ENCODE data around the gene TMEM134.
"Not testable (repeated sequence)": the region's sequence is repeated elsewhere in the genome, so short reads cannot be mapped to it uniquely, and the experiment has no call there.

Gene TMEM134

DNA sequence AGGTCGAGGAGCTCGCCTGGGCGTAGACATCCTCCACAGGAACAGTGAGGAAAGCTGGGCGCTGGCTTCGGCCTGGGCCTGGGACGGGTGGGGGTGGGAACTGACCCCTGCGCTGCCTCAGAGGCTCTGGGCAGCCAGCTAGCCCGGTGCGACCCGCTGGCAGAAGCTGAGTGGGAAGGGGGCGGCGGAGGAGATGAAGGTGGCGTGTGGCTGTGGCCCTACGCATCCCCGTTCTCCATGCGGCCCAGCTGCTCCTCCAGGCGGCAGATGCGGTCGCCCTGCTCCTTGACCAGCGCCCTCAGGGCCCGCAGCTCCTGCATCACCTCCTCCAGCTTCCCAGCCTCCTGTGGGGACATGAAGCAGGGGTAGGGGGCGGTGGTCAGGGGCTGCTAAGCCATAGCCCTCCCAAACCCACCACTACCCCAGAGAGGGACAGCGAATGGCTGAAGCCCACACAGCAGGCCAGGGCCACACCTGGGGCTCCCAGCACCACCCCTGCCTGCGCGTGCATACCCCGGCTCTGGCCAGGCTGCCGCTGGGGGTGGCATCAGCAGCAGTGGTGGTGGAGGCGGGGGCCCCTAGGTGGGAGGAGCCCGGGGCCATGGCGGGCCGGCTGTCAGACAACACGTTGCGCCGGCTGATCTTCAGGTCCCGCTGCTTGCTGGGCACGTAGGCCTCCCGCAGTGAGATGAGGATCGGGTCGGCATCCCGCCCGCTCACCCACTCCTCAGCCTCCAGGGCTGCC is 30.7 kb downstream of the TMEM134 start:
- DNase-seq (ENCODE audit: low read depth) = no peak

DNA sequence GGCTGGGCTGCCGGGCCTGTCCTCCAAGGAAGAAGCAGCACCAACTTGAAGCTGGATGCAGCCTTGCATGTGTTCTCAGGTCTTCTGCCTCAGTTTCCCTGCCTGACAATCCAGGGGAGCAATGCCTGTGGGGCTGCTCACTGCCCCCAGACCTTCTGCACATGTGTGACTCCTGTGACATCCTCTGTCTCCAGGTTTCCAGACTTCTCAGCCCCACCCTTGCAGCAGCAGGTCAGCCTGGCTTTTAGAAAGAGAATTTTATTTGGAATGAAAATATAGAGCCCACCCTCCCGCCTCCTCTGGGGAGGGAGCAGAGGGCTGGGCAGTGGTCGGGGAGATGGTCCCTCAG is 31.3 kb downstream of the TMEM134 start:
- DNase-seq (ENCODE audit: low read depth) = no peak

DNA sequence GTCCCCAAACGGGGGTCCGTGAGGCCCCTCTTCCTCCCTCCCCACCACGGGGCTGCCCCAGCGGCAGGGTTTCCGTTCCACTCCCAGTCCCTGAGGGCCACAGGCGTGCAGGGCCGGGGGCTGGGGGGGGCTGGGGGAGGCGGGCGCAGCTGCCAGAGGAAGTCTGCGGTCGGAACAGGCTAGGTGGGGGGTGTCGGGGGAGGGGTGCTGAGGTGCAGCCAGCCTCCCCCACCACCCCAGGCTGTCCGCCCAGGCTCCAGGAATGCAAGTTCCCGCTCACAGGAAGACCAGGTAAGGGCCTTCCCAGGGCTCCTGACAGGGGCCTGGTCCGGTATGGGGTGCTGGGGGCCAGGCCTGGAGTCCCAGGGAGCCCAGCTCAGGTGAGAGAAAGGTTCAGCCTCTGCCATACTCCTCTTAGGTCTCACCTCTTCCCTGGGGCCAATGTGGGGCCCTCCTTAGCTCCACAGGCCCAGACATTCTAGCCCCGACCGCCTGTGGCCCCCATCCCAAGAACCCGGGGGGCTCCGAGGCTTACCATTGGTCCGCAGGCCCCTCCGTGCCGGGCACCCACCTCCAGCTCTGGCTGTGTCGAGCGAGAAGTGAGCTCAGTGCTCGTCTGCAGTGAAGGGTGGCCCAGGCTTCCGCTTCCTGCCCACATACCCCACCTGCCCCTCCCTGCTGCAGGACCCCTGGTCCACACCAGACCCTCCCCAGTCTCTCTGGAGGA is 31.8 kb downstream of the TMEM134 start, which contains the start of gene PTPRCAP:
Gene PTPRCAP (minus strand): TSS at position 601 of the 727 bp plus-strand sequence. CDS start 63 bp downstream, at position 538.
- DNase-seq (ENCODE audit: low read depth) = peak; percentile 66

DNA sequence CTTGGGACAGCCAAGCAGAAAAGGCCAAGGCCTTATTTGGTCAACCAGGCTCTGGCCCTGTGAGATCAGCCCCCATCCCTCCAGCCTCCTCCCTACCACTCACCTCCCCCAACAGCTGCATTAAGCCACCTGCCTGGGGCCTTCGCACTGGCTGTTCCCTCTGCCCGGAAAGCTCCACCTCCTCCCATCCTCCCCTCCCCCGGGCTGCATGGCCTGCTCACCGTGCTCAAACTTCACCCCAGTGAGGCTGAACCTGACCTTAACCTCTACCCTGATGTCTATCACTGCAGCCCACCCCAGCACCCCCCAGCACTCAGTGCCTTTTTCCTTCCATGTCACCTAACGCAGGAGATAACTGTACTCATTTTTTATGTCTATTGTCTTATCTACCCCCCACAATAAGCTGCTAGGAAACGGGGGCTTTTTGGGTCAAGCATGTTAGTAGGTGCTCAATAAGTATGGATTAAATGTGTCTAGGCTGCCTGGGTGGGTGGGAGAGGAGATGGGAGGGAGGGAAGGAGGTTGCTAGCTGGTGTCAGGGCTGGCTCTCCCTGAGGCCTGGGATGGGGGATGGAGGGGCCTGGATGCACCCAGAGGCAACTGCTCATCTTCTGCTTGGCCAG is 32.5 kb downstream of the TMEM134 start:
- no peak for DNase-seq (ENCODE audit: low read depth)

DNA sequence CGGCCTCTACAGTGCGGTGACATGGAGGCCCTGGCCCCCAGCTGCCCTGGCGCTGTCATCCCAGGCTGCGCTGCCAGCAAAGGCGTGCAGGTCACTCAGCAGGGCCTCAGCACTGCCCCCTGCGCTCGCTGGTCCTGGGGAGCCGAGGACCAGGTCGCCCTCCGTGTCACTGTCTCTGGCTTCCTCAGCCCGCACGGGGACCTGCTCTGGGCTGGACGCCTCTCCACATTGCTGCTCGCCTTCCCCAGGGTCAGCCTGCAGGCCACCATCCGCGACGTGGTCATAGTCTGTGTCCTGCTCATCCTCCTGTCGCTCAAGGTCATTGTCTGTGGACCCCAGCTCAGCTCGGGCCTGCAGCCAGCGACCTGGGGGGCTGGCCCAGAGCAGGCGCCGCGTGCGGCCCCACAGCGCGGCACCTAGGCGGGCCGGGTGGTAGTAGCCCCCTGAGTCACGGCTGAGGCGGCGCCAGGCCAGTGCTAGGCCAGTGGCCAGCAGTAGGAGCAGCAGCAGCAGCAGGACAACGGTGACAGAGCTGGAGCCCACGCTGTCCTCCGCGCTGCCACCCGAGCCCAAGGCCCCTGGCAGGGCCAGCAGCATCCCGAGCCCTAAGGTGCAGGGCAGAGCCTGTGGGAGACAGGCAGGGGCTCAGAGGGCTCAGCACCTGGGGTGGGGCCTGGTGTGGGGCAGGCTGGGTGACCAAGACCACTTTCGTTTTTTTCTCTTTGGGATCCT is 33.2 kb downstream of the TMEM134 start:
- no peak for DNase-seq (ENCODE audit: low read depth)

DNA sequence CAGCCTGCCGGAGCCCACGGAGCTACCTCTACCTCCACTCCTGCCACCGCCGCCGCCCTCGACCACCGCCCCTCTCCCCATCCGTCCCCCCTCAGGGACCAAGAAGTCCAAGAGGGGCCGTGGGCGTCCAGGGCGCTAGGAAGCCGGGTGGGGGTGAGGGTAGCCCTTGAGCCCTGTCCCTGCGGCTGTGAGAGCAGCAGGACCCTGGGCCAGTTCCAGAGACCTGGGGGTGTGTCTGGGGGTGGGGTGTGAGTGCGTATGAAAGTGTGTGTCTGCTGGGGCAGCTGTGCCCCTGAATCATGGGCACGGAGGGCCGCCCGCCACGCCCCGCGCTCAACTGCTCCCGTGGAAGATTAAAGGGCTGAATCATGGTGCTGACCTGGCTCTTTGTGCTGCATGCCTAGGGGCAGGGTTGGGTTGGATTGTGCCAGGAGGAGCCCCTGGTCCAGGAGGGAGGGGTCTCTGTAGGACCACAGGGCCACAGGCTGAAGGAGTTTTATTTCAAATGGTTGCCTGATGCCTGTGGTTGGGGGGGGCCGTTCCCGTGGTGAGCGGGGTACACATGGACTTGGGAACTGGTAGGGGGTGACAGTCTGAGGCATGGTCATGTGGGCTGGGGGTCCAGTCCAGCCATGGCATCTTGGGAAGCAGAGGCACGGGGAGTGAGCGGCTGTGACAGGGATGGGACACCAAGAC is 33.9 kb downstream of the TMEM134 start:
- no peak for DNase-seq (ENCODE audit: low read depth)

DNA sequence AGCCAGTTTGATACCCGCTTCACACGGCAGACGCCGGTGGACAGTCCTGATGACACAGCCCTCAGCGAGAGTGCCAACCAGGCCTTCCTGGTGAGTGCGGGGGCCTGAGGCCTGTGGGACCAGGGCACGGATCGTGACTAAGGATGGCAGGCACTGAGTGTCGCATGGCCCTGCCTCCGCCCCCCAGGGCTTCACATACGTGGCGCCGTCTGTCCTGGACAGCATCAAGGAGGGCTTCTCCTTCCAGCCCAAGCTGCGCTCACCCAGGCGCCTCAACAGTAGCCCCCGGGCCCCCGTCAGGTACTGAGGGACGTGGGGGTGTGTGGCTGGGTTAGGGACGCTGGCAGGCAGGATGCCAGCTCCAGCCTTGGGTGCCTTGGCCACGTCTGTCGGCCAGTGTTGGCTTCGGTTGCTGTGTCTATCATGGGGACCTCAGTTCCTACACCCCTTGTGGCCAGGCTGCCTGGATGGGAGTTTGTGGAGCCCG is 34.6 kb downstream of the TMEM134 start:
- no peak for DNase-seq (ENCODE audit: low read depth)

DNA sequence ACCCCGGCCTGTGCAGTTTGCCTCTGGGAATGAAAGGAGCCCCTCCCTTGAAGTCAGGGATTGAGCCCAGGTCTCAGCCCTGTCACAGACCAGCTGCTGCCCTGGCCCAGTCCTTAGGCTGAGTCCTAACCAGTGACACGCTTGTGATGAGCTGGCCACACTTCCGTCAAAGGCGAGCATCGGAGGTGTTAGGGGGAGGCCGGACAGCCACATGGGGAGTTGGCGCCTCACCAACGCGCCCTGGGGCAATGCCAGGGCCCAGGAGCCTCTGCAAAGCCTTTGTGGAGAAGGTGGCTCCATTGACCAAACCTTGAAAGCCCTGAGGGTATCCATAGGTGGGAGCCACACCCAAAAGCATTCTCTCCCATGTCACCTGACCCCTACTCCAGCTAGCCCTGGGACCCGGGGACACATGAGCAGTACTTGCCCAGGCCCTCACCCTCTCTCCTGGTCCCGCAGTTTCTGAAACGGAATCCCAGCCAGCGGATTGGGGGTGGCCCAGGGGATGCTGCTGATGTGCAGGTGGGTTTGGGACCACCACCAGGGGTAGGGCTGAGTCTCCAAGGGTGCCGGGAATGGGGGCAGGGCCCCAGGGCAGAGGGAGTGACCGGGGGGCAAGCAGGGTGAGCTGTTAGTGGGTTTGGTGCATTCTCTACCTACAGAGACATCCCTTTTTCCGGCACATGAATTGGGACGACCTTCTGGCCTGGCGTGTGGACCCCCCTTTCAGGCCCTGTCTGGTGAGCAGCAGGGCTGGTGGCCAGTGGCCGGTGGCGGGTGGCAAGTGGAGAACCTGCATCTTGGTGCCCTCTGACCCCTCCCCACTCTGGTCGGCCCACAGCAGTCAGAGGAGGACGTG is 35.3 kb downstream of the TMEM134 start:
- DNase-seq (ENCODE audit: low read depth) = no peak

DNA sequence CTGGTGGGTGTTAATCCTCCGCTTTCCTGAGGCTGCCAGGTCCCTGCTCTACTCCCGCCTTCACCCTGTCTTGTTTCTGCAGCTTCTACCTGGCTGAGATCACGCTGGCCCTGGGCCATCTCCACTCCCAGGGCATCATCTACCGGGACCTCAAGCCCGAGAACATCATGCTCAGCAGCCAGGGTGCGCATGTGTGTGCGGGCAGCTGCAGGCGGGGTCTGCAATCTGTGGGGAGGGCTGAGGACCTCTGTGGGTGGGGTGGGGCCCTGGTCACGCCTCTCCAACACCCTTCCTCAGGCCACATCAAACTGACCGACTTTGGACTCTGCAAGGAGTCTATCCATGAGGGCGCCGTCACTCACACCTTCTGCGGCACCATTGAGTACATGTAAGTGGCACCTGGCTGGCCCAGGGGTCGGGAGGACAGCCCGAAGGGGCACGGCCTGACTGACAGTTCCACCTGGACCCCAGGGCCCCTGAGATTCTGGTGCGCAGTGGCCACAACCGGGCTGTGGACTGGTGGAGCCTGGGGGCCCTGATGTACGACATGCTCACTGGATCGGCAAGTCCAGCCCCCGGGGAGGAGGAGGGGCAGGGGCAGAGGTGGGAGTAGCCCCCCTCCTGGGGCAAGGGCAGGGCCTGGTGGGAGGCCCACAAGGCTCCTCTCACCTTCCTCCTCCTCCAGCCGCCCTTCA is 36.2 kb downstream of the TMEM134 start:
- DNase-seq (ENCODE audit: low read depth) = no peak

DNA sequence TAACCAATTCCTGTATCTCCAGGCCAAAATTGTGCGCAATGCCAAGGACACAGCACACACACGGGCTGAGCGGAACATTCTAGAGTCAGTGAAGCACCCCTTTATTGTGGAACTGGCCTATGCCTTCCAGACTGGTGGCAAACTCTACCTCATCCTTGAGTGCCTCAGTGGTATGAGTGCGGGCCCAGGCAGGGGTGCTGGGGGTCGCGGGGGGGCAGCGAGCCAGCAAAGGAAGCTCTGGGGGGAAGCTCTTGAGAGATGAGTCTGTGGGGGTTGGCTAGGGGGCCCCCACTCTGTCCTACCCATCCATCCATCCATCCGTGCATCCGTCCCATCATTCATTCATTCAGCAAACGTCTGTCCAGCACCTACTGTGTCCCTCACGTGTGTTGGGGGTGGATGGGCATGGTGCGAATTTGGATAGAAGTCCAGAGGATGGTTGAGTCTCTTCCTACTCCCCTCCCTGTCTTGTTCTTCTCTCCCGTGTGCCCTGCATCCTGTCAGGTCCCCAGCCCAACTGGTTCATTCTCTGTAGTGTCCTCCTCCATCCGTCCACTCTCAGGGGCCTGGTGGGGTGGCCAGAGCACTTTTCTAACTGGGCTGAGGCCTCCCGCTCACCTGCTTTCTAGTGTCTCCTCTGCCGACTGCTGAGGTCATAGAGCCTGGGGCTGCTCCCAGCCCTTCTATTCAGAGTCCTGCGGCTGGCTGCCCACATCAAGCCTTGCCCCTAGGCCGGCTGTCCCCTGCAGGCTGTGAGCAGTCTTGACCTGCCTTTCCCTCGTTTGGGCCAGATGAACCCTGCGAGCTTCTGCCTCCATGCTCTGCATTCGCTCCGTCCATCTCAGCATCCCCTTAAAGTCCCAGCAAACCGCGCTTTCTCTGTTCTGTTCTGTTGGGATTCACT is 37.5 kb downstream of the TMEM134 start:
- no peak for DNase-seq (ENCODE audit: low read depth)

DNA sequence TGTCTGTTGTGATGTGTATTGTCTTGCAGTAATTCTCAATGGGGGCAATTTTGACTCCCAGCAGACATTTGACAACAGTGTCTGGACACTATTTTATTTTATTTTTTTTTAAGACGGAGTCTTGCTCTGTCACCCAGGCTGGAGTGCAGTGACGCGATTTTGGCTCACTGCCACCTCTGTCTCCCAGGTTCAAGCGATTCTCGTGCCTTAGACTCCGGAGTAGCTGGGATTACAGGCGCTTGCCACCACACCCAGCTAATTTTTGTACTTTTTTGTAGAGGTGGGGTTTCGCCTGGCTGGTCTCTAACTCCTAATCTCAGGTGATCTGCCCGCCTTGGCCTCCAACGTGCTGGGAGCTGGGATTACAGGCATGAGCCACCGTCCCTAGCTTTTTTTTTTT is 39.3 kb downstream of the TMEM134 start:
- no peak for DNase-seq (ENCODE audit: low read depth)

DNA sequence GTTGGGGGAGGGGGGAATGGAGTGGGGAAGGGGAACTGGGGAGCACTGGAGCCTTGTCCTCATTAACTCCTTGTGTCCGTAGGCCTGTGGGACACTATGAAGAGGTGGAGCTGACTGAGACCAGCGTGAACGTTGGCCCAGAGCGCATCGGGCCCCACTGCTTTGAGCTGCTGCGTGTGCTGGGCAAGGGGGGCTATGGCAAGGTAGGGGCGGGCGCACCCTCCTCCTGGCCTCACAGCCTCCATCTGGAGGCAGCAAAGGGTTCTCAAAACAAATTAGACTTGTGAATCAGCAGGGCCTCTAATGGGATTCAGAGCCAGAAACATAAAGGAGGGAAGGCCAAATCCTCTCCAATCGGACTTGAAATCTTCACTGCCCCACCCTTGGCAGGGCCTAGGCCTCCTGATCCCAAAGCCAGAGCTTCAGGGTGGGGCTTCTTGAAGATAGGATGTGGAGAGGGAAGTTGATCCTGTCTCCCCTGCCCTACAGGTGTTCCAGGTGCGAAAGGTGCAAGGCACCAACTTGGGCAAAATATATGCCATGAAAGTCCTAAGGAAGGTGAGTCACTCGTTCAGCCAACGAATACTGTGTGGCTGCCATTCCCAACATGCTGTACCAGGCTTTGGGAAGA is 39.9 kb downstream of the TMEM134 start:
- DNase-seq (ENCODE audit: low read depth) = no peak

DNA sequence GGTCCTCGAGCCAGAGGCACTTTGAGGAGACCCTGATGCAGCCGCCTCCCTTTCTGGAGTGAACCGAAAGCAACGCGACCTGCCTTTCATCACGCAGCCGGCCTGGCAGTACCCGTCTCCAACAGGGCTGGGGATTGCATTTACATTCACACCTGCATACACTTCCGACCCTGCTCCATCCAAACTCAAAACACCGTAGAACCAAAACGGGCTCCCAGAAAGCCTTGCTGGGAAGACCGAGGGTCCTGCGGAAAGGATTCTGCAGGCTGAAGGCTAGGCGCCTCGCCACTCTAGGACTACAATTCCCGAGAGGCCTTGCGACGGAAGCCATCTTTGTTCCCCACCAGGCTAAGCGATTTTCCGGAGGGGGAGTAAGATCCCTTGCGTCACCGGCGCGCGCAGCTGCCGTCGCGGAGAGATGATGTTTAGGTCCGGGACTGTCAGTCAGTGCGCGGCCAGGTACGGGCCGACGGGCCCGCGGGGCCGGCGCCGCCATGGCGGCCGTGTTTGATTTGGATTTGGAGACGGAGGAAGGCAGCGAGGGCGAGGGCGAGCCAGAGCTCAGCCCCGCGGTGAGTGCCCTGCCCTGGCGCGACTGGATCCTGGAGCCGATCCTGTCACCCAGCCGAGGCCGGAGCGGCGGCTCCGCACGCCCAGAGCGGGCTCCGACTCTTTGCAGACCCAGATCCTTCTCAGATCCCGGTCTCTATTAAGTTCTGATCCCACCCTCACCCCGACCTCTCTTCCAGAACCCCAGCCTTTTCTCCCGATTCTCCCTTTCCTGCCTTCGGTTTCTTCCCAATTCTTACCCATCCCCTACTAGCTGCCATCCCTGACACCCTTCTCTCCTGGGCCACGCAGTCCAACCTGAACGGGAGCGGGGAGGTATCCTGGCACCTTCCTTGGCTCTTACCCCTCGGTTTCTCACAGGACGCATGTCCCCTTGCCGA is 40.7 kb downstream of the TMEM134 start, which contains the start of gene RPS6KB2:
Gene RPS6KB2 (plus strand): TSS at position 443 of the 950 bp plus-strand sequence. CDS start 52 bp downstream, at position 495.
- DNase-seq (ENCODE audit: low read depth) = peak; percentile 99

DNA sequence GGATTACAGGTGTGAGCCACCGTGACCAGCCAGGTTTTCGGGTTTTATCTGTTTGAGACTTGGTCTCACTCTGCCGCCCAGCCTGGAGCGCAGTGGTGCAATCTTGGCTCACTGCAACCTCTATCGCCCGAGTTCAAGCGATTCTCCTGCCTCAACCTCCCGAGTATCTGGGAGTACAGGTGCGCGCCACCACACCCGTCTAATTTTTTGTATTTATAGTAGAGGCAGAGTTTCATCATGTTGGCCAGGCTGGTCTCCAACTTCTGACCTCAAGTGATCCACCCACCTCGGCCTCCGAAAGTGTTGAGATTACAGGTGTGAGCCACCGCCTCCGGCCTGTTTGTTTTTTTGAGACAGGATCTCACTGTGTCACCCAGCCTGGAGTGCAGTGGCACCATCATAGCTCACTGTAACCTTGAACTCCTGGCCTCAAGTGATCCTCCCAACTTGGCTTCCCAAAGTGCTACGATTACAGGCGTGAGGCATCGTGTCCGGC is 41.6 kb downstream of the TMEM134 start:
- DNase-seq (ENCODE audit: low read depth) = not testable (repeated sequence)

DNA sequence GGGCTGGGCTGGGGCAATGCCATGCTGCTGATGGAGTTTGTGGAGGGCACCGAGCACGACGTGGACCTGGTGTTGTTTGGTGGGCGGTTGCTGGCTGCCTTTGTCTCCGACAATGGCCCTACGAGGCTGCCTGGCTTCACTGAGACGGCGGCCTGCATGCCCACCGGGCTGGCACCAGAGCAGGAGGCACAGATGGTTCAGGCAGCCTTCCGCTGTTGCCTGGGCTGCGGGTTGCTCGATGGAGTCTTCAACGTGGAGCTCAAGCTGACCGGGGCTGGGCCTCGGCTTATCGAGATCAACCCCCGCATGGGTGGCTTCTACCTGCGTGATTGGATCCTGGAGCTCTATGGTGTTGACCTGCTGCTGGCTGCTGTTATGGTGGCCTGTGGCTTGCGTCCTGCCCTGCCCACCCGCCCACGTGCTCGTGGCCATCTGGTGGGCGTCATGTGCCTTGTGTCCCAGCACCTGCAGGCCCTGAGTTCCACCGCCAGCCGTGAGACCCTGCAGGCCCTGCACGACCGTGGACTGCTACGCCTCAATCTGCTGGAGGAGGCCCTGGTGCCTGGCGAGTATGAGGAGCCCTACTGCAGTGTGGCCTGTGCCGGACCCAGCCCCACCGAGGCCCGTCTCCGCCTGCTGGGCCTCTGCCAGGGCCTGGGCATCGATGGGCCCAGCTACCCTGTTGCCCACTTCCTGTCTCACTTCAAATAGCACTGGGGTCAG is 45.0 kb downstream of the TMEM134 start:
- DNase-seq (ENCODE audit: low read depth) = no peak

DNA sequence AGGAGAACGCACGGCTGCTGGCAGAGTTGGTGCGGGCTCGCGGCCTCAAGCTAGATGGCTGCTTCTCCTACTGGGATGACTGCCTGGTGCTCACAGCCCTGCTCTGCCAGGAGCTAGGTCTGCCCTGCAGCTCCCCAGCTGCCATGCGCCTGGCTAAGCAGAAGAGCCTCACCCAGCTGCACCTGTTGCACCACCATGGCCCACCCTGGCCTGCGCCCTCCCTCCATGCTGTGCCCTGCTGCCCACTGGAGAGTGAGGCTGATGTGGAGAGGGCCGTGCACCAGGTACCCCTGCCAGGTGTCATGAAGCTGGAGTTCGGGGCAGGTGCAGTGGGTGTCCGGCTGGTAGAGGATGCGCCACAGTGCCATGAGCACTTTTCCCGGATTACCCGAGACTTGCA is 45.6 kb downstream of the TMEM134 start:
- no peak for DNase-seq (ENCODE audit: low read depth)

Data from activated gamma-delta T cell treated with anti-CD3 and anti-CD28 coated beads, Interleukin-2, amount 50 U/mL, for 16 hours (primary cell).